ENCODE measurements around the gene SLX4.

The SLX4 gene

DNA sequence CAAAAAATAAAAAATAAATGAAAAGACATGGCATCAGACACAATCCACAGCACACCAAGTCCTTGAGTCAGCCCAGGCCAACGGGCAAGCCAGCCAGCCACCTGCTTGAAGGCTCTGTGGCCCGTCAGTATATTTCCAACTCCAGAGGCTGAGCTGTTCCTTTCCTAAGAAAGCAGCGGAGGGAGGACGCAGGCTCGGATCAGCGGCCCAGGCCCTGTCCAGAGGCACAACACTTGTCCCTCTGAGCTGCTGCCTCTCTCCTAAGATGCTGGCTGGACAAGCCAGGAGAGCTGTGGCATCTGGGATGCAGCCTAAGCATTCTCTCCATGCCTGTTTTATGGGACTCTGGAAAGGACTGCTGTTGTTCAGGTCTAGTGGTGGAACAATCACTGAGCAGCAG lies 19.4 kb downstream of the SLX4 start:
- ATAC-seq (replicated peaks; ENCODE audit: extremely low read depth, poor library complexity, severe bottlenecking) (no peak), DNase-seq (ENCODE audit: low spot score in 2 of 2) (no peak)
- H3K36me3 Mint-ChIP-seq (ENCODE audit: insufficient read depth), result peaks cover 9% of the 10 kb centered on the region
- peaks cover 7% of the 10 kb centered on the region for H3K4me1 Mint-ChIP-seq
- H3K27me3 Mint-ChIP-seq, result no peaks in the 10 kb centered on the region
- no peaks in the 10 kb centered on the region for H3K9me3 Mint-ChIP-seq
- no peak overlapping the region for H3K27ac Mint-ChIP-seq (ENCODE audit: low read depth)
- no peak overlapping the region for H3K4me3 Mint-ChIP-seq

DNA sequence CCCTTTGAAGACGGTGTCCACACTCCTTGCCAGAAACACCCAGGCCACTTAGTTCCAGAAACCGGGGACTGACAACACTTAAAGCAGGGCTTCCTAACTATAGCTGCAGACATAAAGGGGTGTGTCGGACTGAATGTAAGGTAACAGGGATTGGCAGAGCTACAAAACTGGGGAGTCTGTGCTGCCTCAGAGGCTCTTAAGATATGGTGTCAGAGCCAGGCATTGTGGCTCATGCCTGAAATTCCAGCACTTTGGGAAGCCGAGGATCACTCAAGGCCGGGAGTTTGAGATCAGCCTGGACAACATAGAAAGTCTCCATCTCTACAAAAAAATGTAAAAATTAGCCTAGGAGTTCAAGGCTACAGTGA lies 20.0 kb downstream of the SLX4 start:
- Mint-ChIP-seq H3K36me3 (ENCODE audit: insufficient read depth) (peaks cover 7% of the 10 kb centered on the region), H3K27me3 (no peaks in the 10 kb centered on the region), H3K4me3 (no peak overlapping the region), H3K9me3 (no peaks in the 10 kb centered on the region), H3K4me1 (peaks cover 7% of the 10 kb centered on the region), H3K27ac (ENCODE audit: low read depth) (no peak overlapping the region)
- ATAC-seq (replicated peaks; ENCODE audit: extremely low read depth, poor library complexity, severe bottlenecking) (no peak), DNase-seq (ENCODE audit: low spot score in 2 of 2) (no peak)

DNA sequence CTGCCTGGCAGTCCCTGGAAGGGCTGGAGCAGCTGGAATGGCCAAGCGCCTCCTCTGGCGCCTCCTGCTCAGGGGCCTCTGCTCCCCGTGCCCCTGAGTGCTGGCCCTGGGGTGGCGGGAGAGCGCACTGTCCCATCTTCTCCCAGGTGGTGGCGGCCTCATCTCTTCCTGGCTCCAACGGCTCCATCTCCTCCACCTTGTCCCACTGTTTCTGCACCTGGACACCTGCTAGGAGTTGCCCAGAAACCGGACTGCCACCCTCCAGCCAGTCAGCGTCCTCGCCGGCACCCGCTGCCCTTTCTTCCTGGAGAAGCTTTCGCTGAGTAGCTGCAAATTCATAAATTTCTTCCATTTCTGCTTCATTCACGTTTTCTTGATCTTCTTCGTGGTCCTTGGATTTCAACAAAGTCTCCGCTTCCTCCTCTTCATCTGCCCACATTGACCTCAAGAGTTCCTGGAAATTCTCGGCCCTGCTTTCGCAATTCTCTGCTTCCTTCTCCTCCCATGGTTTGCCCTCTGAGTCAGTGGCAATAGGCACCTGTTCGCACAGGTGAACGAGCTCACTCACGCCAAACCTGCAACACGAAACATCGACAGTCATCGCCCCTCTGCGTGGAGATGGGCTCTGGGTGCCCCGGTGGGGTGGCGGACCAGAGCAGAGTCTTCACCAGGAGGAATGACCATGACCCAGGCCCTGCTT lies 20.5 kb downstream of the SLX4 start:
- Mint-ChIP-seq H3K27me3 (no peaks in the 10 kb centered on the region), H3K27ac (ENCODE audit: low read depth) (no peak overlapping the region), H3K9me3 (no peaks in the 10 kb centered on the region), H3K4me1 (peaks cover 7% of the 10 kb centered on the region), H3K4me3 (no peak overlapping the region), H3K36me3 (ENCODE audit: insufficient read depth) (peaks cover 7% of the 10 kb centered on the region)
- ATAC-seq (replicated peaks; ENCODE audit: extremely low read depth, poor library complexity, severe bottlenecking) (no peak), DNase-seq (ENCODE audit: low spot score in 2 of 2) (no peak)

DNA sequence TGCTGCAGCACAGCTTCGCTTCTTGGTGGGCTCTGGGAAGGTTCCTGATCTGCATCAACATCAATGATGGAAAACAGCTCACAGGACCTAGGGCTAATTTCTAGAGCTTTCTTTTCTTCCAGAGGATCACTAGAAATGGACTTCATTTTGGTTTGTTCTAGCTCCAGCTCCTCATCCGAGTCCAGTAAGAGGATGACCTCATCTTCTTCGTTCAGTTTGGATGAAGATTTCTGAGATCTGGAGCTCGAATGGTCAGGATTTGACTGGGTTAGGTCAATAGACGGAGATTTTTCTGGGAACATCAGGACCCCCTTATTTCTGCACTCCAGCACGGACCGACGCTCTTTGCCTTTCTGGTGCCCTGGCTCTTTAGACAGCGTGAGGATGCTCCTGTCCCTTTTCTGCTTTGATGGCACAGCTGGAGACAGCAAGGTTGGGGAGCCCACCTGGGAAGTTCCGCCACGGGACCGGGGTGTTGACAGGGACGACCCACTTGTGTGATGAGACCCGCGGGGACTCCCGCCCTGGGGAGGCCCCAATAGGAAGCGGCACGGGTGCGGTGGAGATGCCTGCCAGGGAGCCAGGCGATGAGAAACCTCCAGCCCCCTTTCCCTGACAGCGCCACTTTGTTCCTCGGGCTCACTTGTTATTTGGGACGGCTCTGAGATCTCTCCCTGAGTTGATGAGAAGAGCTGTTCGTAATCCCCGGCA lies 21.3 kb downstream of the SLX4 start:
- Mint-ChIP-seq H3K4me1 (peaks cover 7% of the 10 kb centered on the region), H3K9me3 (no peaks in the 10 kb centered on the region), H3K4me3 (no peak overlapping the region), H3K27me3 (no peaks in the 10 kb centered on the region), H3K36me3 (ENCODE audit: insufficient read depth) (peaks cover 7% of the 10 kb centered on the region), H3K27ac (ENCODE audit: low read depth) (no peak overlapping the region)
- DNase-seq (ENCODE audit: low spot score in 2 of 2) (no peak), ATAC-seq (replicated peaks; ENCODE audit: extremely low read depth, poor library complexity, severe bottlenecking) (no peak)

DNA sequence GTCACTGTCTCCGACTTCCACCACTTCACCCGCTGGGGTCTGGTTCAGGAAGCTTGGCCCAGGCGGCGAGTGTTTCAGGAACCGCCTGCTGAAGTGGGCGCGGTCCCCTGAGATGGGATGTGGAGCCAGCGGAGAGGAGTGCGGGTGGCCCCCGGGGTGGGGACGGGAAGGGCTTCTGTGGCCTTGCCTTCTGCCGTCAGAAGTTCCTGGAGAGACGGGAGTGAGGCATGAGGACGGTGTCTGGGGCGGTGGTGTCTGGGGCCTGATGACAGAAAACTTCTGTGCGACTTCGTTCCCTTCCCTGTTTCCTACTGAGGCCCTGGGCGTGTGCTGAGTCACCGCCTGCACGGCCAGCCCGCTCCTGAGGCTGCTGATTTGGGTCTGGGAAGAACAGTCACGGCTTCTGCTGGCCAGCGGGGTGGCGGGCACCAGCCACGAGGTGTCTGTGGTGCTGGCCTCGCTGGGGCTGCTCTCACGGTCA lies 21.9 kb downstream of the SLX4 start:
- H3K27me3 Mint-ChIP-seq, result no peaks in the 10 kb centered on the region
- H3K36me3 Mint-ChIP-seq (ENCODE audit: insufficient read depth), result peaks cover 7% of the 10 kb centered on the region
- H3K4me1 Mint-ChIP-seq, result peaks cover 7% of the 10 kb centered on the region
- no peak overlapping the region for H3K4me3 Mint-ChIP-seq
- no peak overlapping the region for H3K27ac Mint-ChIP-seq (ENCODE audit: low read depth)
- no peaks in the 10 kb centered on the region for H3K9me3 Mint-ChIP-seq
- no peak for DNase-seq (ENCODE audit: low spot score in 2 of 2)
- ATAC-seq (replicated peaks; ENCODE audit: extremely low read depth, poor library complexity, severe bottlenecking), result no peak

DNA sequence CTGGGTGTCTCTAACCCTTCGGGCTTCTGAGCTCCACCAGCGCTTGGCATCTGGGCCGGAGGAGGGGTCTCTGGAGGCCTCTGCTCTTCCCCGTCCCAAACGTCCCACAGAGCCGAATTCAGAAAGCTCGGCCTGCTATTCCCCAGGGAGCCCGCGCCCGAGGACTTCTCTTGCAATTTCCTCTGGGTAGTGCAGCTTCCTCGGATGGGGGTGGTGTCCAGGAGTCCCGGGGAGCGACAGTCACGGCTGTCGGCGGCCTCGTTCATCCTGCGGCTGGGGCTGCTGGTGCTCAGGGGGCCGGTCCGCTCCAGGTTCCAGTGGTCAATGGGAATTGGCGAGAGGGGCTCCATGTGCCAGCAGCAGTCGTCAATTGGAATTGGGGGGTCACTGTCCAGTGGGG lies 22.4 kb downstream of the SLX4 start:
- peaks cover 6% of the 10 kb centered on the region for H3K36me3 Mint-ChIP-seq (ENCODE audit: insufficient read depth)
- H3K27ac Mint-ChIP-seq (ENCODE audit: low read depth), result no peak overlapping the region
- DNase-seq (ENCODE audit: low spot score in 2 of 2) (no peak), ATAC-seq (replicated peaks; ENCODE audit: extremely low read depth, poor library complexity, severe bottlenecking) (no peak)
- peaks cover 7% of the 10 kb centered on the region for H3K4me1 Mint-ChIP-seq
- no peaks in the 10 kb centered on the region for H3K27me3 Mint-ChIP-seq
- no peak overlapping the region for H3K4me3 Mint-ChIP-seq
- no peaks in the 10 kb centered on the region for H3K9me3 Mint-ChIP-seq

DNA sequence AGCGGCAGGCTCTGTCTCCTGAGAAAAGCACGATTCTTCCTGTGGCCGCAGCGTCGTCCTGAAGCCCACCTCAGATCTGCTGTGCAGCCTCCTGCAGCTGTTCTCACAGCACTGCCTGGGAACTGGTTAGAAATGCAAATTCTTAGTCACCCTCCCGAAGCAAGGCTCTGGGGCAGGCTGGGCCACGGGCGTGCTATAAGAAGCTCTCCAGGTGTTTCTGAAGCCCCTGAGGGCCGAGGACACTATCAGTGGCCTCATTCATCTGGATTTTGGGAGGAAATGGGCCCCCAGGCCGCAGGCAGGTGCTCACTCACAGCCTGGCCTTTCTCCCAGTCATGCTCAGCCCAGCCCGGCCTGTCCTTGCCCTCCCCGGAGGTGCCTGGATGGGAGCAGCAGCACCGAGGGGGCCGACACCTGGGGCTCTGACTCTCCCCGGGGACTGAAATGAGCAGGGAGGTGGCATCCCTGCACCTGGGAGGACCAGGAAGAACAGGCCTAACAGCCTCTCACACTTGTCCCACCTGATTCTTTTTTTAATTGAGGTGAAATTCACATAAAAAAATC lies 23.8 kb downstream of the SLX4 start:
- peaks cover 7% of the 10 kb centered on the region for H3K4me1 Mint-ChIP-seq
- H3K27me3 Mint-ChIP-seq, result no peaks in the 10 kb centered on the region
- peaks cover 4% of the 10 kb centered on the region for H3K36me3 Mint-ChIP-seq (ENCODE audit: insufficient read depth)
- H3K27ac Mint-ChIP-seq (ENCODE audit: low read depth), result no peak overlapping the region
- no peak overlapping the region for H3K4me3 Mint-ChIP-seq
- ATAC-seq (replicated peaks; ENCODE audit: extremely low read depth, poor library complexity, severe bottlenecking), result no peak
- no peak for DNase-seq (ENCODE audit: low spot score in 2 of 2)
- H3K9me3 Mint-ChIP-seq, result no peaks in the 10 kb centered on the region

DNA sequence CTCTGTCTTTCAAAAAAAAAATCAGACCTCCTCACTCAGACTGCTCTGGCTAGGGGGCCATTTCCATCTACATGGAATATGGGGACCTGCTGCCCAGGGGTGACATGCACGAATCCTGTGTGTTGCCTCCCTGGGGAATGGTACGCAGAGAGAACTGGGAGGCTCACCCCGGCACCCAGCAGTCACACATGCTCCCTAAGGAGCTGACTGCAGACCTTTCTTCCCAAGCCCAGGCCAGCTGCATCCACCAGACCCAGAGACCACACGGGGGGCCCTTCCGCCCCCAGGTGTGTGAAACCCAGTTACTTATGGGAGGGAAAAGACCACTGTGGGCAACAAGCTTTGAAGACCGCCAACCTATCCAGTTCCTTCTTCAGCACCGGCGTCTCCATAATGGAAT lies 27.0 kb downstream of the SLX4 start:
- H3K4me1 Mint-ChIP-seq, result peaks cover 12% of the 10 kb centered on the region
- H3K4me3 Mint-ChIP-seq, result no peak overlapping the region
- H3K27ac Mint-ChIP-seq (ENCODE audit: low read depth), result no peak overlapping the region
- H3K27me3 Mint-ChIP-seq, result no peaks in the 10 kb centered on the region
- peaks cover 2% of the 10 kb centered on the region for H3K36me3 Mint-ChIP-seq (ENCODE audit: insufficient read depth)
- ATAC-seq (replicated peaks; ENCODE audit: extremely low read depth, poor library complexity, severe bottlenecking) (no peak), DNase-seq (ENCODE audit: low spot score in 2 of 2) (no peak)
- no peaks in the 10 kb centered on the region for H3K9me3 Mint-ChIP-seq

DNA sequence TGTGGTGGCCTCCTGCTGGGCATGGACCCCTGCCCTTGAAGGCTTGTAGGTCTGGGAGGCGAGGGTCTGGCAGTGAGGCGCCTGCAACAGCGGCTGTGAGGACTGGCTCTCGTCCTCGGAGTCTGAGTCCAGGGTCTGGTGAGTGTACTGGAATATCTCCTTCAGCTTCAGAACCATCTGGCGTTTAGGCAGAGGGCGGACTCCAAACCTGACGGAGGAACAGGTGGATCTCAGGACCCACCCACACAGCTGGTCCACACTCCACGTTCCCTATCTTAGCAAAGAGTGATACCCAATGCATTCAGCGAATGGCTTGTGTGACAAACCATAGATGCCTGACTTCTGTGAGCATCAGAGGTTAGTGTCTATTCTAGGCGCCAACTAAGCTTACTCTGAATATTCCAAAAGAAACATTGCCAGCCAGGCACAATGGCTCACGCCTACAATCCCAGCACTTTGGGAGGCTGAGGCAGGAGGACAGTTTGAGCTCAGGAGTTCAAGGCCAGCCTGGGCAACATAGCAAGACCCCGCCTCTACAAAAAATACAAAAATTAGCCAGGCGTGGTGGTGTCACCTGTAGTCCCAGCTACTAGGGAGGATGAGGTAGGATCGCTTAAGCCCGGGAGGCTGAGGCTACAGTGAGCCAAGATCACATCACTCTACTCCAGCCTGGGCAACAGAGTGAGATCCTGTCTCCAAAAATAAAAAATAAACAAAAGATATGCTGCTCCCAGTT lies 27.9 kb downstream of the SLX4 start:
- H3K9me3 Mint-ChIP-seq, result no peaks in the 10 kb centered on the region
- no peak overlapping the region for H3K4me3 Mint-ChIP-seq
- no peaks in the 10 kb centered on the region for H3K27me3 Mint-ChIP-seq
- DNase-seq (ENCODE audit: low spot score in 2 of 2) (no peak), ATAC-seq (replicated peaks; ENCODE audit: extremely low read depth, poor library complexity, severe bottlenecking) (no peak)
- H3K27ac Mint-ChIP-seq (ENCODE audit: low read depth), result peak overlapping the region; percentile 44
- peaks cover 4% of the 10 kb centered on the region for H3K36me3 Mint-ChIP-seq (ENCODE audit: insufficient read depth)
- H3K4me1 Mint-ChIP-seq, result peaks cover 19% of the 10 kb centered on the region

DNA sequence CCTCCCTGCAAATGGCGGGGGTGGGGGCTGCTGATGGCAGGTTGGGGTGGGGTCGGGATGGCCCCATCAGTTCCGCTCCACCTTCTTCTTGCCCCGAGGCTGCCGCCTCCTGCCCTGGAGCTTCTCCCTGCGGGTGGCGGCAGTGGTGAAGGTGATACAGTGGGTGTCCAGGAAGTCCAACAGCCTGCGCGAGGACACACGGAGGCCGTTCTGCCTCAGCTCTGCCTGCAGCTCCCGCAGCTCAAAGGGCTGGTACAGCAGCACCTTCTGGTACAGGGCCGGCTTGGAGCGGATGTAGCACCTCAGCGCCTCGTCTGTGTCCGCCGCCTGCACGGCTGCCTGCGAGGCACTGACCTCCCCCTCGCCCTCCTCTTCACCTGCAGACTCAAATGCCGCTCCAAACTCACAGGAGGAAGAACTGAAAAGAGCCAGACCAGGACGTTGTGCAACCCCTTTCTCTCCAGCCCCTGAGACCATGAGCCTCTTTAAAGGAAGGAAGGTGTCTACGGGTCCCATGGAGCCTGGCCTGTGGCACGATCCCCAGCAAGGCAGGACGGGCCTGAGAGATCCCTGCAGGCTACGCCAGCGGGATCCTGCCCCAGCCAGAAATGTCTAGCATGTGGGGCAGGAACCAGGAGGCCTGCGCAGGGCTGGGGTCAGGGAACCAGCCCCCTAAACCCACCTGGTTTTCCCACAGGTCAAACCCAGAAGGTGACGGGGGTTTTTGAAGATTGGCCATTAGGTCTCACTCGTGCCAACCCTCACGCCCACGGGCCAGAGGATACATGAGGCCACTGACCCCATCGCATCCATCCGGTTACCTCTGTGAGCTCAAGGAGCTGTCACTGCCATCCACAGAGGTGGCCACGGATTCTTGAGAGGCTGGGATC lies 28.9 kb downstream of the SLX4 start:
- Mint-ChIP-seq H3K9me3 (no peaks in the 10 kb centered on the region), H3K27ac (ENCODE audit: low read depth) (no peak overlapping the region), H3K36me3 (ENCODE audit: insufficient read depth) (peaks cover 8% of the 10 kb centered on the region), H3K27me3 (no peaks in the 10 kb centered on the region), H3K4me3 (no peak overlapping the region), H3K4me1 (peaks cover 25% of the 10 kb centered on the region)
- DNase-seq (ENCODE audit: low spot score in 2 of 2), result no peak
- no peak for ATAC-seq (replicated peaks; ENCODE audit: extremely low read depth, poor library complexity, severe bottlenecking)

DNA sequence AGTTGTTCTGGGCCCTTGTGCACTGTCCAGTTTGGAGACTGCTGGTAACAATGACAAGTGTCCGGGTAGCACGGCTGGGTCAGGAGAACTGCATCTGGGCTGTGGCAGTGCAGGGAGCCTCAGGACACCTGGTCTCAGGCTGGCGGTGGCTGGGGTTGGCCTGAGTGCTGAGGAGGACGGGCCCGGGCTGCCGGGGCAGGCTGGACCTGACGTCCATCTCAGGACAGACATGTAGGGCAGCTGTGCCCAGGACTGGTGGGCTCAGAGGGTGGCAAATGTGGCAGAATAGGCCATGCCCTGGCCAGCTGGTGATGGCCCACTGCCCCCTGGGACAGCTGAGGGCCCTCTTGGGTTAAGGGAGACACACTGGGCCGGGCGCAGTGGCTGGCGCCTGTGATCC lies 30.0 kb downstream of the SLX4 start:
- Mint-ChIP-seq H3K27me3 (no peaks in the 10 kb centered on the region), H3K27ac (ENCODE audit: low read depth) (no peak overlapping the region), H3K36me3 (ENCODE audit: insufficient read depth) (peaks cover 14% of the 10 kb centered on the region), H3K4me1 (peaks cover 33% of the 10 kb centered on the region), H3K4me3 (no peak overlapping the region), H3K9me3 (no peaks in the 10 kb centered on the region)
- no peak for DNase-seq (ENCODE audit: low spot score in 2 of 2)
- no peak for ATAC-seq (replicated peaks; ENCODE audit: extremely low read depth, poor library complexity, severe bottlenecking)

DNA sequence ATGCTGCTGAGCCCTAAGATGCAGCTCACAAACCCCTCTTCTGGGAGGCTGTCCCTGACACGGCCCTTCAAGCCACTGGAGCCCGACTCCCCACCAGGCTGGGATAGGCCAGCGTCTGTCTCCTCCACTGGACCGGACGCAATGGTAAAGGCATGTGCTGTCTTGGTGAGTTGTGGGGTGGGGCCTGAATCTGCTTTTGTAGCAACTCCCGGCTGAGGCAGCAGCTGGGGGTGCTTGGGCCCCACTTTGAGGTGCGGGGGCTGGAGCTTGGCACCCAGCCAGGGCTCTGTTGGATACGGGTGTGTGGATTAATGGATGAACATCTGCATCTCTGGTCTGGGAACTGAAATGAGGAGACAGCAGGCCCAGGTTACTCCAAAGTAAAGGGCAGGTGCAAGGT lies 30.7 kb downstream of the SLX4 start:
- H3K27me3 Mint-ChIP-seq, result no peaks in the 10 kb centered on the region
- no peak overlapping the region for H3K27ac Mint-ChIP-seq (ENCODE audit: low read depth)
- DNase-seq (ENCODE audit: low spot score in 2 of 2), result no peak
- H3K4me1 Mint-ChIP-seq, result peaks cover 40% of the 10 kb centered on the region
- peaks cover 17% of the 10 kb centered on the region for H3K36me3 Mint-ChIP-seq (ENCODE audit: insufficient read depth)
- no peak for ATAC-seq (replicated peaks; ENCODE audit: extremely low read depth, poor library complexity, severe bottlenecking)
- no peaks in the 10 kb centered on the region for H3K9me3 Mint-ChIP-seq
- peak overlapping the region; percentile 25 for H3K4me3 Mint-ChIP-seq

Data from central memory CD8-positive, alpha-beta T cell (primary cell).